Right ventricle myocardium superior (tissue), 1 donor: ENCODE results near the gene ECHDC1. TPM values are rescaled to one million over a fixed set of nuclear protein-coding genes. Genes with fewer than 3 reads are reported as not detected.
A peak's percentile ranks its signal among the peaks of the same experiment; 100 is the strongest.
"Not testable (repeated sequence)": the region's sequence is repeated elsewhere in the genome, so short reads cannot be mapped to it uniquely, and the experiment has no call there.

Source experiments
- ATAC-seq: fragments of 200-7000 bp; cut with Tn5 transposase; one replicate; pipeline ENCODE4 v1.9.1; 2020; ENCODE audit warnings: mild to moderate bottlenecking; ENCODE audit not compliant: poor library complexity
- DNase-seq: peaks from one replicate; pipeline ENCODE4 v3.0.0-alpha.2; 2020
- intact Hi-C: fragments of 100-400 bp; cut with DNase I; formaldehyde crosslinking; loops from one replicate; pipeline ENCODE4 v1.11.2; 2022
- long read RNA-seq: library from polyadenylated mRNA; unstranded; transcript quantifications from one replicate; pipeline ENCODE4 v2.0.0, GENCODE V29; 2021
- total RNA-seq: library from RNA; stranded (reverse); fragmentation: NEBNext Ultra II Directional; extraction: Animal tissue kit (Norgen Biotek cat#: 25700); gene quantifications from one replicate; pipeline ENCODE4 v1.2.1, GENCODE V29; 2021
- donor health status: DM: no; HTN: yes; CAD: no; lungs with severe emphysema.

Gene ECHDC1
- 41.8 TPM for total RNA-seq
- long read RNA-seq, transcript ECHDC1-210 (6 exons, 2,341 nt) = major isoform, 35 of 59 reads
- long read RNA-seq, transcript ECHDC1-203 (5 exons, 1,354 nt) = minor isoform, 10 of 59 reads
- long read RNA-seq, partial matches to known transcripts = 11 of 59 reads
- long read RNA-seq, other reads (novel, unspliced or antisense) = 2 of 59 reads

DNA sequence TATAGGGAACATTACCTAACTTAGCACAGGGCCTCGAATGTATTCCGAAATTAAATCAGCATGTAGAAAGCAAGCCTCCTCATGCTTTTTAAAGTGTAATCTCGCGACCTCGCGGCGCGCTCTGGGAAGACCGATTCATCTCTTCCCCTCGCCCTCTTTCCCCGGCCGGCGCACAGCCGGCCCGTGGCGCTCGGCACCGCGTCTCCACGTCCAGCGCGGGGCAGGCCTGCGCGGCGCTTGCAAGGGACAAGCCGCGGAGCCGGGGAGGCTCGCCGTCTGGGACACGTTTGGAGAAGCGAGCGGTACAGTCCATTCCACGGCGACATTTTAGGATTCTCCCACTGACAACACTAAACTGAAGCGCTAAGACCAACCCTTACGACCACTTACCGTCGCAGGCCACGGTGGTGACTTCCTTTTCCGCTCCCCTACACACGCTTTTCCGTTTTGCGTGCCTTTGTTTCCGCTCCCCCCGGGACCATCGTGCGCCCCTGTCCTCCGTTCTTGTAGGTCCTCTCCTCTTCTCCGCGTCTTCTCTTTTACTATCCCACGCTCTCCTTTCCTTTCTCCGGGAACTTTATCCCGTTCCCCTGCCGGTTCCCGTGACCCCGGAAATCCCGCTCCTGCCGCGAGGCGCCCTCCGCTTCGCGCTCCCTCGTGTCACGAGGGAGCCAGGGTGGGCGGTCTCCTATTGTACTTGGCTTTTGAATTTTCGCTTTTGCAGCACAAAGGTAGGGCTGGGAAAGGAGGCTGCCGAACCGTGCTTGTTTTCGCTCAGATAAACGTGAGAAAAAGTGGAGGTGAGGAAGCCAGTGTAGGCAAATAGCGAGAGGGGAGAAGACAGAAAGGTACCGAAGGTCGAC is at the start of gene ECHDC1:
ECHDC1 (minus strand) TSS at position 664 of the 863 bp plus-strand sequence. CDS start 12,581 bp downstream, outside the sequence.
- ATAC-seq (peak; percentile 90), DNase-seq (peak; percentile 72)
- intact Hi-C loops = no loop called here

GRCh38 chr6:127392301-127392700 is 48.9 kb upstream of the ECHDC1 start:
- intact Hi-C loops = no loop called here
- no peak for ATAC-seq
- no peak for DNase-seq

DNA sequence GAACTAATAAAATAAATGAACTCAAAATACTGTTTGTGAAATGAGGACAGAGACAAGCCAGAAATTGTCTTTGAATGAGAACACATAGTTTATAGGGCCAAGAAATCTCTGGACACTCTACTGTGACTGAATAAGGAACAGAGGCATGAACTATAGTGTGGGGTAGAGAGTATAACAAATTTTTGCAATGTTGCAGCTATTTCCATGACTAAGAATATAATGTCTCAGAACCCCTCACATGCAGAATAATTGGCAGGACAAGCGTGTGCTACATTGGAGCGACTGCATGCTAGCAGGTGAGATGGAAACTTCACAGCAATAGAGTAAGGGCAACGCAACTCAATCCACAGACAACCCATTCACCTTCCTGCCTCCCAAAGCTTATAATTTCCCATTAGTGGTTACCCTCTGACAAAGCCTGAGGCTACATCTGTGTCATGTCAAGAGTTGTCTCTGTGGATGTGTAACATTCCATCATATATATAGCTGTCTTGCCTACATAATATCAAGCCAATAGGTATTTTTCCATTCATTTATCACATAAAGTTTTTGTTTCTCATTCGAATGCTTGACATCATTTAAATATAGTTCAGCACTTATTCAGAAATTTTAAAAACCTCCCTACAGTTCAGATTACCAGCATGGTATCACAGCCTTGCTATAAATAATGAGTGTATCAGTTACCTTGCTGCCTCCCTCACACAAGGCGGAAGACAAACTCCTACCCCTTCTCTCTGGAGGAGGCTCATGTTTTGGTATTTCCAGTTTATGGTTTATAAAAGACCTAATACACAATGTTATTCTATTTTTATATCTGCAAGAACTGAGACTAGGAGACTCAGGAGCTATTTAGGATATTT is 47.9 kb upstream of the ECHDC1 start:
- no peak for DNase-seq
- intact Hi-C loops = no loop called here
- ATAC-seq = peak; percentile 55

DNA sequence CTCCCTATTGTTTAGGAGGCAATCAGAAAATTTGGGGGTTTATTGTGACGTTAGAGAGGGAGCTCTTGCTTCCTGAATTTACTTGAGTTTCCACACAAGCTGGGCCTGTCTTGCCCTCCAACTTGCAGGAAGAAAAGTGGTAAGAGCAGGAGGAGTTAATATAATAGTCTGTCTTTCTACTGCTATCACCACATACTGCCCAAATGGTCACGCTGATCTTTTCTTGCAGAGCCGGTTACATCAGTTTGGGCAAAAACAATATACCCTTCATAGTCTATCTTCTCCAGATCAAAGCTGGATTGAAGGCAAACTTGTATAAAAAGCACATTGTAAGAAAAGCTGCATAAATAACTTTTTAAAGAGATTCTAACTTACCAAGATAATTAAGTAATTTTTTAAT is 46.3 kb upstream of the ECHDC1 start:
- DNase-seq (no peak), ATAC-seq (no peak)
- intact Hi-C loops = no loop called here

- intact Hi-C loops = no loop called here
- ATAC-seq (no peak), DNase-seq (no peak)
Observed at GRCh38 chr6:127385668-127386430, 42.4 kb upstream of the ECHDC1 start.

DNA sequence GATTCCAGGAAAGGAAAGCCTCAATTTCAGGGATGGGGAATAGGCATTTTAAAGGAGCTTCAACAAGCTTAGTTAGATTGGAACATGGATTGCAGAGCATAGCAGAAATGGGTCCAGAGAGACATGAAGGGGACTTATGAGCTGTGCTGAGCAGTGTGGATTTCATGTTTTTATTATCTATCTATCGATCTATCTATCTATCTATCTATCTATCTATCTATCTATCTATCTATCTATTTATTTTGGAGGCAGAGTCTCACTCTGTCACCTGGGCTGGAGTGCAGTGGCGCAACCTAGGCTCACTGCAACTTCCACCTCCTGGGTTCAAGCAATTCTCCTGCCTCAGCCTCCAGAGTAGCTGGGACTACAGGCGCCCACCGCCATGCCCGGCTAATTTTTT is 41.4 kb upstream of the ECHDC1 start:
- ATAC-seq, DNase-seq, intact Hi-C loops: not testable (repeated sequence)

GRCh38 chr6:127383988-127384387 is 40.6 kb upstream of the ECHDC1 start:
- intact Hi-C loops = no loop called here
- ATAC-seq = peak; percentile 27
- no peak for DNase-seq

DNA sequence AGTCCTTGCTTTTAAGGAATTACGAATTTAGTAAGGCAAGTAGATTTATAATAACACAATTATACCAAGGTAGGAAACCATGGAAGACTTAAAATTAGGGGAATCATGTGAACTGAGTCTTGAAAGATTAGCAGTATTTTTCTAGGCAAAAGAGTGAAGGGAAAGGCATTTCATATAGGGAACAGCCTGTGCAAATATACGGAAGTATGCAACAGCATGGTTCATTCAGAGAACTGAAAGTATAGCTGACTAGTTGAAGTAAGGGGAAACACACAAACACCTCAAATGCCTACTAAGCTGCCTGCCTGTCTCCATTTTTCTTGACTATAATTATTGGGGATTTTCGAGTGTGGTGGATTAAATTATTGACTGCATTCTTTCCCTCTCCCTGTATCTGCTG is 39.0 kb upstream of the ECHDC1 start:
- ATAC-seq = no peak
- intact Hi-C loops = no loop called here
- DNase-seq = no peak

DNA sequence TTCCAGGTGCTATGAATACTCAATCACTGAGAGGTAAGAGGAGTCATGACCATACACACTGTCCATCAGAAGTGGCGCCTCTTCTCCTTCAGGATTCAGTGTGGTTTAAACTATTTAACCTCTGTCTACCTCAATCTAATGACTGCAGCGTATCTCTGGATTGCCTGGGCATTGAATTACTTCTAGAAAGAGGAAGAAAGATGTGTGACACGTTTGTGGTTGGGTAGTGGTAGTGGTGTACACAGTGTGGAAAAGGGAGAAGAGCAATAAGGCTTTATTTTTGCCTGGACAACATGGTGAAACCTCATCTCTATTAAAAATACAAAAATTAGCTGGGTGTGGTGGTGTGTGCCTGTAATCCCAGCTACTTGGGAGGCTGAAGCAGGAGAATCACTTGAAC is 38.0 kb upstream of the ECHDC1 start:
- ATAC-seq (no peak), DNase-seq (no peak)
- intact Hi-C loops = no loop called here

DNA sequence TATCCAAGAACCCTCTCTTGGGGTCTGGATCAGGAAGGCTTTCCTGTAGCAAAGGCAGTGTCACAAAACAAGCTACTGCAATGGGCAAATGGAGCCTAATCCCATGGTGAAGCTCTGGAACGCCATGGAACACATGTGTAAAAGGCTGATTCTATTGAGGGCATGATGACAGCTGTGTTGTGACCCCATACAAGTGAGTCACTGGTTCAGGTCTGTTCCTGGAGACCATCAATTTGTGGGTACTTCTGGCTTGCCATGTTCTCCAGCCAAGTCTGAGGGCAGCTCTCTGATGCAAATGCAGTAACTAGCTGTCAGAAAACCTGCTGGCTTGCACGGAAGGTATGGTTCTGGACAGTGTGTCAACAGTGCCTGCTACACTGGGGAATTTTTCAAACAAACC is 33.3 kb upstream of the ECHDC1 start:
- intact Hi-C loops = no loop called here
- ATAC-seq (no peak), DNase-seq (no peak)

GRCh38 chr6:127367023-127367375 is 23.6 kb upstream of the ECHDC1 start:
- ATAC-seq (no peak), DNase-seq (no peak)
- intact Hi-C loops = no loop called here

DNA sequence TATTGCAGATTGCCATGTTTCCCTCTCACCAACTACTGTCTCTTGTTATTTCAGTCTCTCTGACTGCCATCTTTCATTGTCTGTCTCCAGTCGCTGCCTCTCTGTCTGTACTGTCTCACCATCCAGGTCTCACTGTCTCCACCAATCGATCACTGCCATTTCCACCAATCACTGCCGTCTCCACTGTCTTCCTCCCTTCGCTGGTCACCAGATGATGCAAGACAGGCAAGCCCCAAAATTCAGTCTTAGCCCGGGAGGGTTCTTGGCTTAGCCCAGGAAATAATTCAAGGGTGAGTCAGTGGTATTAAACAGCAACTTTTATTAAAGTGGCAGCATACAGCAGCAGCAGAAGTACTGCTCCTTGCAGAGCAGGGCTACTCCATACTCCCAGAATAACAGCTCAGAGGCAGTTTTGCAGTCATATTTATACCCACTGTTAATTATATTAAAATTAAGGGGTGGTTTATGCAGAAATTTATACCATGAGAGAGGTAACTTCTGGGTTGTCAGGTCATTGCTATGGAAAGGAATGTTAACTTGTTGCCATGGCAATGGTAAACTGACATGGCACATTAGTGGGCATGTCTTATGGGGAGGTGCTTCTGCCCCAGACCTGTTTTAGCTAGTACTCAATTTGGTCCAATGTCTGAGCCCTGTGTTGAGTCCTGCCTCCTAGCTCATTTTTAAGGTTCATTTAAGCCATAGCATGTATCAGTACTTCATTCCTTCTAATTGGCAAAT is 23.0 kb upstream of the ECHDC1 start:
- no peak for DNase-seq
- no peak for ATAC-seq
- intact Hi-C loops = no loop called here

- intact Hi-C loops = no loop called here
- ATAC-seq = no peak
- no peak for DNase-seq
Observed at GRCh38 chr6:127365874-127366273, 22.5 kb upstream of the ECHDC1 start.

DNA sequence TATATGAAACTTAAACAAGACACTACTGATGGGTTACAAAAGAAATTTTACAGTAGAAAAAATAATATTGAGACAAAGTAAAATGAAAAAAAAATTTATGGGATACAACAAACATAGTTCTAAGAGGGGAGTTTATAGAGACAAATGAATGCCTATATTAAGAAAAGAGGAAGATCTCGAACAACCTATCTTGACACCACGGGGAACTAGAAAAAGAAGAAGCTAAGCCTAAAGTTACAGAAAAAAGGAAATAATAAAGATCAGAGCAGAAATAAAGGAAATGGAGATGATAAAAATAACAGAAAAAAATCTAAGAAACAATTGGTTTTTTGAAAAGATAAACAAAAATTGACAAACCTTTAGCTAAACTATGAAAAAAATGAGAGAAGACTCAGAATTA is 9.1 kb upstream of the ECHDC1 start:
- DNase-seq = no peak
- ATAC-seq = no peak
- intact Hi-C loops = no loop called here

GRCh38 chr6:127349980-127350379 is 6.6 kb upstream of the ECHDC1 start:
- DNase-seq (no peak), ATAC-seq (no peak)
- intact Hi-C loops = no loop called here

DNA sequence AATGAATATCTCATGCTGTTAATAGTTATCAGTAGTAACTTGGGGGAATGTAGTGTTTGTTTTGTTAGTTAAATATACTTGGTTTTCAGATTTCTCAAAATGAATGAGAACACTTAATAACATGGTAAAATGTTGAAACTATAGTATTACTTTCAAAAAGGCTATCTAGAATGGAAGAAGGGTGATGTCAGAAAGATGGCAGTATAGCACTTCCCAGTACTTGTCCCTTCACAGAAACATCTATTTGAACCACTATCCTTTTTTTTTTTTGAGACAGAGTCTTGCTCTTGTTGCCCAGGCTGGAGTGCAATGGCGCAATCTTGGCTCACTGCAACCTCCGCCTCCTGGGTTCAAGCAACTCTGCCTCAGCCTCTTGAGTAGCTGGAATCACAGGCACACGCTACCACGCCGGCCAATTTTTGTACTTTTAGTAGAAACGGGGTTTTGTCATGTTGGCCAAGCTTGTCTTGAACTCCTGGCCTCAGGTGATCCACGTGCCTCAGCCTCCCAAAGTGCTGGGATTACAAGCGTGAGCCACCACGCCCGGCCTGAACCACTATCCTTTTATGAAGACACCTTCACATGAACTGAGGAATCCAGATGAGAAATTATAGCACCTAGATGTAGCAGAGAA is 4.7 kb upstream of the ECHDC1 start:
- ATAC-seq = no peak

DNA sequence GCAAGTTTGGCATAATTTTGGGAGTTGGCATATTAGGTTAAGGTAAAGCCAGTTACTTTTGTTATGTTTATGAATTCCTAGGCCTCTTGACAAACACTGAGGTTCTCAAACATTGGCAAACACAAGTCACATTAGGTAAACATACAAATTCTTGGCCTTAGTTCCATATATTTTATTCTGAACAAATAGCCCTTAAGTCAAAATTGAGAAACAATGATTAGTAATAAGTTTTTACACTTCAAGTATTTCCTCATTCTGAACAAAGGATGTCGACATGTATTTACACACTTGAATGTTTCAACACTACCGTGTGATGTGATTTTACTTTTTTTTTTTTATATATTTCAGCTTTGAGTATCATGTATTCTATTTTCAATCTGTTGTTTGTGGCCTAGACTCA is 3.8 kb upstream of the ECHDC1 start:
- ATAC-seq (no peak), DNase-seq (no peak)
- intact Hi-C loops = no loop called here

More for the DNA sequence above, 4.7 kb upstream of the ECHDC1 start:
- DNase-seq = no peak
- intact Hi-C loops = no loop called here

DNA sequence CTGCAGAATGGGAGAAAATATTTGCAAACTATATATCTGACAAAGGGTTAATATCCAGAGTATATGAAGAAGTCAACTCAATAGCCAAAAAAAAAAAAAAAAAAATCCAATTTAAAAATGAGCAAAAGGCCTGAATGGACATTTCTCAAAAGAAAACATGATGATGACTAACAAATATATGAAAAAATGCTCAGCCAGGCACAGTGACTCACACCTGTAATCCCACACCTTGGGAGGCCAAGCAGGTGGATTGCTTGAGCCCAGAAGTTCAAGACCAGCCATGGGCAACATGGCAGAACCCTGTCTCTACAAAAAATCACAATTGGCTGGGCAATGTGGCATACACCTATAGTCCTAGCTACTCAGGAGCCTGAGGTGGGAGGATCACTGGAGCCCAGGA is 2.1 kb upstream of the ECHDC1 start:
- intact Hi-C loops = no loop called here
- DNase-seq (no peak), ATAC-seq (no peak)
